NCI-H2171 treated with DMSO at 0.1 percent for 48 hours (cell line): ENCODE results near the gene ZNF354C.

ENCODE experiments used
- DNase-seq: peaks from one replicate; lab custom pipeline; 2025; lab: John Stamatoyannopoulos, UW

Gene ZNF354C

GRCh38 chr5:179127136-179128040 is 67.2 kb downstream of the ZNF354C start:
- DNase-seq, result no peak

- no peak for DNase-seq
These were observed 67.8 kb downstream of the ZNF354C start for GRCh38 chr5:179128041-179128365.

DNA sequence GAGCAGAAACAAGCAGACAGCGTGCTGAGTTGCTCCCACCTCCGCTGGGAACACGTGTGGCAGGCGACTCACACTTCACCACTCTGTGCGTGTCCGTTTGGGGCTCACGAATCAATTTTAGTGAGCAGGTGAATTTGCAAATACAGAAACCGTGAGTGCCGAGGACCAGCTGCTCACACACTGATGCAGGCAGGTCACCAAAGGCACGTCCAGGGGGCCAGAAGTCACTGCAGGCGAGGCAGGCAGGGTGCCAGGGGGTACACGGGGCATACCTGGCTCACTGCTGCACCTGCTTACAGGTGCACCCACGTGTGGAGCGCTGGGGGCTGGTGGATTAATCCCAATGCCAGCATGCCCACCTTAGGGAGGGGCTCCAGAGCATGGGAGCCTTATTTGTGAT is 68.8 kb downstream of the ZNF354C start:
- DNase-seq, result no peak

- DNase-seq, result no peak
These were observed 69.5 kb downstream of the ZNF354C start for GRCh38 chr5:179129607-179130071.

GRCh38 chr5:179130101-179130681 is 70.0 kb downstream of the ZNF354C start:
- DNase-seq, result no peak

DNA sequence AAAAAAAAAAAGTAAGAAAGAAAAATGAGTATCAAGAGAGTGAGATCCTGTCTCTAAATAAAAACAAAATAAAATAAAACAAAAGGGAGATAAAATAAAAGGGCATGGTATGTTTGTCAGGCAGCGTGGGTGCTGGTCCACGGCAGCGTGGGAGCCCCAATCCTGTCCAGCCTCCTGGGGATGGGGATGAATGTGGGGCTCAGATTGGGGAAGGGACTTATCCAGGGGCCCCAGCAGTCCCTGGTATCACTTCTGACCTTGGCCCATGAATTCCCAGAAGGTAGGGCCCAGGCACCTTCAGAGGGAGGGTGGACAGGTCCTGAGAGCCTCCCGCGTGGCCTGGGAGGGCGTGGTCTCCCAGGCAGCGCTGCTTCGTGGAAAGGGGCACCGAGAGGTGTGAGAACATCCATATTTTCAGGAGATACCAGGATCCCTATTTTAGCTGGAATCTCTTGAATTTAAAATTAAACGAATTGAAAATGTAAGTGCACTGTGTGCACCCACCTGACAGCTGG is 71.2 kb downstream of the ZNF354C start:
- no peak for DNase-seq

GRCh38 chr5:179131886-179132585 is 71.9 kb downstream of the ZNF354C start:
- no peak for DNase-seq

GRCh38 chr5:179132586-179133355 is 72.6 kb downstream of the ZNF354C start:
- no peak for DNase-seq
